ENCODE data around the gene SPINT1.

Gene SPINT1

GRCh38 chr15:40852529-40852928, 8.7 kb downstream of the SPINT1 start:
- TF ChIP-seq RAD21 (IDR thresholded peaks at IDR 0.05; ENCODE audit: low read depth): no peak
- TF ChIP-seq FOXM1 (IDR thresholded peaks at IDR 0.05; ENCODE audit: borderline replicate concordance, low read depth): no peak
- TF ChIP-seq ZBTB7A (IDR thresholded peaks at IDR 0.05; ENCODE audit: low read depth): no peak
- TF ChIP-seq TCF12 (IDR thresholded peaks at IDR 0.05; ENCODE audit: low read depth): no peak
- TF ChIP-seq YY1 (IDR thresholded peaks at IDR 0.05; ENCODE audit: low read depth): no peak
- no peak for TF ChIP-seq CREB1 (IDR thresholded peaks at IDR 0.05; ENCODE audit: low read depth)

GRCh38 chr15:40853241-40853890, 9.5 kb downstream of the SPINT1 start:
- TF ChIP-seq REST (IDR thresholded peaks at IDR 0.05; ENCODE audit: low read depth) (no peak), NFIC (IDR thresholded peaks at IDR 0.05) (no peak), CEBPB (IDR thresholded peaks at IDR 0.05) (no peak), CREB1 (IDR thresholded peaks at IDR 0.05; ENCODE audit: low read depth) (no peak), EGR1 (IDR thresholded peaks at IDR 0.05) (no peak), MAX (IDR thresholded peaks at IDR 0.05) (no peak), ZBTB7A (IDR thresholded peaks at IDR 0.05; ENCODE audit: low read depth) (no peak), RAD21 (IDR thresholded peaks at IDR 0.05; ENCODE audit: low read depth) (no peak), TEAD4 (IDR thresholded peaks at IDR 0.05) (no peak), EP300 (IDR thresholded peaks at IDR 0.05; ENCODE audit: borderline replicate concordance) (no peak), TAF1 (IDR thresholded peaks at IDR 0.05; ENCODE audit: low read depth) (no peak), USF1 (IDR thresholded peaks at IDR 0.05) (no peak), TCF12 (IDR thresholded peaks at IDR 0.05; ENCODE audit: low read depth) (no peak), FOXM1 (IDR thresholded peaks at IDR 0.05; ENCODE audit: borderline replicate concordance, low read depth) (no peak)

- TF ChIP-seq TCF12 (IDR thresholded peaks at IDR 0.05; ENCODE audit: low read depth) (no peak), EGR1 (IDR thresholded peaks at IDR 0.05) (no peak)
Observed at GRCh38 chr15:40854161-40854560, 10.3 kb downstream of the SPINT1 start.

GRCh38 chr15:40855706-40856234, 11.9 kb downstream of the SPINT1 start:
- TF ChIP-seq EP300 (IDR thresholded peaks at IDR 0.05; ENCODE audit: borderline replicate concordance) (no peak), REST (IDR thresholded peaks at IDR 0.05; ENCODE audit: low read depth) (no peak), MAX (IDR thresholded peaks at IDR 0.05) (no peak), EGR1 (IDR thresholded peaks at IDR 0.05) (no peak), TEAD4 (IDR thresholded peaks at IDR 0.05) (no peak), CEBPB (IDR thresholded peaks at IDR 0.05) (no peak), RAD21 (IDR thresholded peaks at IDR 0.05; ENCODE audit: low read depth) (no peak), YY1 (IDR thresholded peaks at IDR 0.05; ENCODE audit: low read depth) (no peak), CREB1 (IDR thresholded peaks at IDR 0.05; ENCODE audit: low read depth) (no peak), TCF12 (IDR thresholded peaks at IDR 0.05; ENCODE audit: low read depth) (no peak), FOXM1 (IDR thresholded peaks at IDR 0.05; ENCODE audit: borderline replicate concordance, low read depth) (no peak), USF1 (IDR thresholded peaks at IDR 0.05) (no peak), TAF1 (IDR thresholded peaks at IDR 0.05; ENCODE audit: low read depth) (no peak), NFIC (IDR thresholded peaks at IDR 0.05) (no peak), ZBTB7A (IDR thresholded peaks at IDR 0.05; ENCODE audit: low read depth) (no peak)

- TF ChIP-seq TCF12 (IDR thresholded peaks at IDR 0.05; ENCODE audit: low read depth) (no peak), TEAD4 (IDR thresholded peaks at IDR 0.05) (no peak), TAF1 (IDR thresholded peaks at IDR 0.05; ENCODE audit: low read depth) (no peak), USF1 (IDR thresholded peaks at IDR 0.05) (no peak), CREB1 (IDR thresholded peaks at IDR 0.05; ENCODE audit: low read depth) (no peak), CEBPB (IDR thresholded peaks at IDR 0.05) (no peak), EP300 (IDR thresholded peaks at IDR 0.05; ENCODE audit: borderline replicate concordance) (no peak), MAX (IDR thresholded peaks at IDR 0.05) (no peak), EGR1 (IDR thresholded peaks at IDR 0.05) (no peak), YY1 (IDR thresholded peaks at IDR 0.05; ENCODE audit: low read depth) (no peak)
Observed at GRCh38 chr15:40856746-40857145, 12.9 kb downstream of the SPINT1 start.

Data from Ishikawa (cell line).